HG02678 (cell line): Measurements from ENCODE around the gene NCOA5.
"Not testable (repeated sequence)": the region's sequence is repeated elsewhere in the genome, so short reads cannot be mapped to it uniquely, and the experiment has no call there.

Experiments used
- ATAC-seq: cut with Tn5 transposase; IDR thresholded peaks from one replicate; pipeline ENCODE4 v1.9.1; 2021; ENCODE audit warnings: mild to moderate bottlenecking, moderate library complexity; ENCODE audit not compliant: unreplicated experiment

The NCOA5 gene

GRCh38 chr20:46121184-46121930 lies 31.6 kb upstream of the NCOA5 start:
- no peak for ATAC-seq

GRCh38 chr20:46120136-46120535 lies 30.4 kb upstream of the NCOA5 start:
- no peak for ATAC-seq

GRCh38 chr20:46119547-46119946 lies 29.8 kb upstream of the NCOA5 start:
- no peak for ATAC-seq

- ATAC-seq = peak; percentile 25
Observed at GRCh38 chr20:46119028-46119546, 29.3 kb upstream of the NCOA5 start.

- ATAC-seq = peak; percentile 52
Observed at GRCh38 chr20:46118481-46119020, 28.8 kb upstream of the NCOA5 start.

- peak; percentile 80 for ATAC-seq
Observed at GRCh38 chr20:46117704-46118467, 28.1 kb upstream of the NCOA5 start, which contains the start of gene CD40. CD40 (plus strand) TSS chr20:46118314; CDS start chr20:46118344, 30 bp downstream.

- ATAC-seq = no peak
Observed at GRCh38 chr20:46114449-46114848, 24.7 kb upstream of the NCOA5 start.

GRCh38 chr20:46113113-46113470 lies 23.3 kb upstream of the NCOA5 start:
- no peak for ATAC-seq

GRCh38 chr20:46112430-46113112 lies 22.8 kb upstream of the NCOA5 start:
- no peak for ATAC-seq

GRCh38 chr20:46111836-46112212 lies 22.1 kb upstream of the NCOA5 start:
- no peak for ATAC-seq

GRCh38 chr20:46111028-46111835 lies 21.5 kb upstream of the NCOA5 start:
- peak; percentile 59 for ATAC-seq

- ATAC-seq = no peak
Observed at GRCh38 chr20:46108976-46109375, 19.2 kb upstream of the NCOA5 start.

GRCh38 chr20:46108435-46108841 lies 18.7 kb upstream of the NCOA5 start:
- peak; percentile 82 for ATAC-seq

- no peak for ATAC-seq
Observed at GRCh38 chr20:46107061-46107460, 17.3 kb upstream of the NCOA5 start.

- no peak for ATAC-seq
Observed at GRCh38 chr20:46104262-46104661, 14.5 kb upstream of the NCOA5 start.

GRCh38 chr20:46102940-46103339 lies 13.2 kb upstream of the NCOA5 start:
- ATAC-seq = no peak

GRCh38 chr20:46101957-46102356 lies 12.2 kb upstream of the NCOA5 start:
- no peak for ATAC-seq

- no peak for ATAC-seq
Observed at GRCh38 chr20:46100988-46101387, 11.2 kb upstream of the NCOA5 start.

GRCh38 chr20:46100444-46100843 lies 10.7 kb upstream of the NCOA5 start:
- ATAC-seq = not testable (repeated sequence)
